CD4-positive, alpha-beta T cell treated with Interleukin-6 for 4 hours (primary cell): ENCODE data around the gene HDAC7.

Source experiments
- DNase-seq: peaks from one replicate; pipeline ENCODE4 v3.0.0-alpha.2; 2020; ENCODE audit warnings: mixed read lengths

HDAC7 gene

GRCh38 chr12:47776471-47777143 is 43.1 kb downstream of the HDAC7 start:
- DNase-seq, result no peak

GRCh38 chr12:47775100-47775911 is 44.4 kb downstream of the HDAC7 start:
- DNase-seq, result no peak

- DNase-seq, result no peak
Measured at GRCh38 chr12:47774663-47775062, 45.0 kb downstream of the HDAC7 start.

- DNase-seq, result no peak
Measured at GRCh38 chr12:47773858-47774580, 45.7 kb downstream of the HDAC7 start.

- DNase-seq, result peak; percentile 85
Measured at GRCh38 chr12:47773062-47773857, 46.4 kb downstream of the HDAC7 start, which contains the start of gene SLC48A1. Gene SLC48A1, plus strand, starts transcription at chr12:47773238. Its CDS starts 67 bp downstream, at chr12:47773305.

- DNase-seq, result no peak
Measured at GRCh38 chr12:47772738-47773061, 47.0 kb downstream of the HDAC7 start.

- no peak for DNase-seq
Measured at GRCh38 chr12:47772094-47772660, 47.5 kb downstream of the HDAC7 start.

- DNase-seq, result no peak
Measured at GRCh38 chr12:47771304-47771703, 48.4 kb downstream of the HDAC7 start.

- DNase-seq, result no peak
Measured at GRCh38 chr12:47770086-47770726, 49.5 kb downstream of the HDAC7 start.

GRCh38 chr12:47769234-47770085 is 50.2 kb downstream of the HDAC7 start:
- no peak for DNase-seq

- DNase-seq, result no peak
Measured at GRCh38 chr12:47768323-47768811, 51.3 kb downstream of the HDAC7 start.

GRCh38 chr12:47767216-47767724 is 52.4 kb downstream of the HDAC7 start:
- DNase-seq, result peak; percentile 87

GRCh38 chr12:47766502-47767215 is 53.0 kb downstream of the HDAC7 start:
- DNase-seq, result no peak

GRCh38 chr12:47763481-47764346 is 56.0 kb downstream of the HDAC7 start:
- DNase-seq, result no peak

GRCh38 chr12:47762850-47763465 is 56.7 kb downstream of the HDAC7 start:
- no peak for DNase-seq

- peak; percentile 81 for DNase-seq
Measured at GRCh38 chr12:47758834-47759690, 60.6 kb downstream of the HDAC7 start, which contains the start of gene RAPGEF3. Gene RAPGEF3, minus strand, starts transcription at chr12:47758880. Its CDS starts 324 bp downstream, at chr12:47758556.

- no peak for DNase-seq
Measured at GRCh38 chr12:47758584-47758833, 61.2 kb downstream of the HDAC7 start.
